Stomach smooth muscle (tissue), 2 donors: ENCODE measurements around the gene CUL9.

Experiments
- H3K27ac ChIP-seq: one replicate; pipeline ENCODE4 v1.7.0; 2013; ENCODE audit warnings: mild to moderate bottlenecking, low read length, inconsistent platforms
- H3K27me3 ChIP-seq, 2 donors: one replicate each; pipeline ENCODE4 v1.7.0; 2013; ENCODE audit warnings: low read length in 2 of 2; ENCODE audit not compliant: insufficient read depth in 2 of 2, control insufficient read depth in 1 of 2
- H3K36me3 ChIP-seq, 2 donors: one replicate each; pipeline ENCODE4 v1.7.0; 2013; ENCODE audit warnings: low read length in 2 of 2; ENCODE audit not compliant: control insufficient read depth in 2 of 2, insufficient read depth in 2 of 2
- H3K4me1 ChIP-seq: one replicate; pipeline ENCODE4 v1.7.0; 2013; ENCODE audit warnings: low read length; ENCODE audit not compliant: control insufficient read depth, insufficient read depth
- H3K4me3 ChIP-seq, 2 donors: one replicate each; pipeline ENCODE4 v1.7.0; 2013; ENCODE audit warnings: low read length in 2 of 2
- H3K9ac ChIP-seq, 2 donors: one replicate each; pipeline ENCODE4 v1.7.0; 2013; ENCODE audit warnings: low read length in 2 of 2, mild to moderate bottlenecking in 1 of 2
- H3K9me3 ChIP-seq, 2 donors: one replicate each; pipeline ENCODE4 v1.7.0; 2013; ENCODE audit warnings: low read length in 2 of 2; ENCODE audit not compliant: control insufficient read depth in 2 of 2
- donor health status: healthy.
- donor health status: Pancreatic carcinoma.

The CUL9 gene

GRCh38 chr6:43184268-43184985, 2.4 kb downstream of the CUL9 start:
- no peaks in the 10 kb centered on the region for H3K9me3 ChIP-seq
- no peaks in the 10 kb centered on the region for H3K27me3 ChIP-seq
- peaks cover 19 to 44% of the 10 kb centered on the region in 2 donors for H3K36me3 ChIP-seq
- no peak overlapping the region for H3K27ac ChIP-seq
- H3K4me1 ChIP-seq = peaks cover 25% of the 10 kb centered on the region
- no peak overlapping the region for H3K4me3 ChIP-seq
- no peak overlapping the region for H3K9ac ChIP-seq

- Histone ChIP-seq H3K36me3 (peaks cover 18 to 43% of the 10 kb centered on the region in 2 donors), H3K4me1 (peaks cover 25% of the 10 kb centered on the region), H3K27ac (no peak overlapping the region), H3K9me3 (no peaks in the 10 kb centered on the region), H3K4me3 (no peak overlapping the region), H3K27me3 (no peaks in the 10 kb centered on the region), H3K9ac (no peak overlapping the region)
Measured at GRCh38 chr6:43185391-43185985, 3.5 kb downstream of the CUL9 start.

DNA sequence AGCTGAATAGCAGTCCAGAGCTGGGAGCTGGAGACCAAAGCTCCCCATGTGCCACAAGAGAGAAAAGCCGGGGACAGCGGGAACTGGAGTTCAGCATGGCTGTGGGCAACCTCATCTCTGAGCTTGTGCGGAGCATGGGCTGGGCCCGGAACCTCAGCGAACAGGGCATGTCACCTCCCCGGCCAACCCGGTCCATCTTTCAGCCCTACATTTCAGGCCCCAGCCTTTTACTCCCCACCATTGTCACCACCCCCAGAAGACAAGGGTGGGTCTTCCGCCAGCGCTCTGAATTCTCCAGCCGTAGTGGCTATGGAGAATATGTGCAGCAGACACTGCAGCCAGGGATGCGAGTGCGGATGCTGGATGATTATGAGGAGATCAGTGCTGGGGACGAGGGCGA, 4.0 kb downstream of the CUL9 start:
- Histone ChIP-seq H3K27ac (no peak overlapping the region), H3K36me3 (peaks cover 18 to 39% of the 10 kb centered on the region in 2 donors), H3K4me1 (peaks cover 23% of the 10 kb centered on the region), H3K4me3 (no peak overlapping the region), H3K9ac (no peak overlapping the region), H3K9me3 (no peaks in the 10 kb centered on the region), H3K27me3 (no peaks in the 10 kb centered on the region)

GRCh38 chr6:43186706-43187105, 4.7 kb downstream of the CUL9 start:
- peaks cover 18 to 38% of the 10 kb centered on the region in 2 donors for H3K36me3 ChIP-seq
- no peak overlapping the region for H3K27ac ChIP-seq

GRCh38 chr6:43187821-43188220, 5.8 kb downstream of the CUL9 start:
- Histone ChIP-seq H3K9me3 (no peaks in the 10 kb centered on the region), H3K27ac (no peak overlapping the region), H3K9ac (no peak overlapping the region), H3K27me3 (no peaks in the 10 kb centered on the region), H3K36me3 (peaks cover 20 to 40% of the 10 kb centered on the region in 2 donors), H3K4me1 (peaks cover 11% of the 10 kb centered on the region), H3K4me3 (no peak overlapping the region)

More at GRCh38 chr6:43186706-43187105, 4.7 kb downstream of the CUL9 start:
- H3K4me1 ChIP-seq = peaks cover 18% of the 10 kb centered on the region
- H3K9ac ChIP-seq = no peak overlapping the region
- H3K27me3 ChIP-seq = no peaks in the 10 kb centered on the region
- no peak overlapping the region for H3K4me3 ChIP-seq
- no peaks in the 10 kb centered on the region for H3K9me3 ChIP-seq

- H3K9ac ChIP-seq = no peak overlapping the region
- no peak overlapping the region for H3K4me3 ChIP-seq
- peaks cover 25 to 40% of the 10 kb centered on the region in 2 donors for H3K36me3 ChIP-seq
- H3K27ac ChIP-seq = no peak overlapping the region
- H3K27me3 ChIP-seq = no peaks in the 10 kb centered on the region
- H3K4me1 ChIP-seq = peaks cover 5% of the 10 kb centered on the region
- no peaks in the 10 kb centered on the region for H3K9me3 ChIP-seq
Measured at GRCh38 chr6:43188426-43188825, 6.4 kb downstream of the CUL9 start.

DNA sequence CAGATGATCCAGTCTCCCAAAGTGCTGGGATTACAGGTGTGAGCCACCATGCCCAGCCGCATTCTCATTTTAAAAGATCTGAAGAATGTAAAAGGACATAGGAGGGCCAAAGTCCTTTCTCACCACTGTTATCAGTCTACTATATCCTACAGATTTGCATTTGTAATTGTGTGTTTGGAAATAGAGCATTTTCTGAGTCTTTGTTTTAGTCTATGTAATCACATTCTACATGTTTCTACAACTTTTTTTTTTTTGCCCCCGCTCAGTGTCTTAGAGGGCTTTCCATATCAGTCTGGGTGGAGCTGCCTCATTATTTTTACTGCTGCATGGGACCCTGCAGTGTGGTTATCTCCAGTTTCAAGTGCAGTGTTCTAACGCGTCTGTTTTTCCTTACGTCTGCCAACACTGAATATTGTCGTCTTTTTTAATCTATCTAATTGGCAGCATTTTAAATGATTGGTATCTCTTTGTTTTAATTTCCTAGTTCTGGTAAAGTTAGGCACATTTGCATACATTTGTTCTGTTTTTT, 7.8 kb downstream of the CUL9 start:
- Histone ChIP-seq H3K9me3 (no peaks in the 10 kb centered on the region), H3K4me1 (no peaks in the 10 kb centered on the region), H3K9ac (no peak overlapping the region), H3K36me3 (peaks cover 27 to 41% of the 10 kb centered on the region in 2 donors), H3K27me3 (no peaks in the 10 kb centered on the region), H3K27ac (no peak overlapping the region), H3K4me3 (no peak overlapping the region)

DNA sequence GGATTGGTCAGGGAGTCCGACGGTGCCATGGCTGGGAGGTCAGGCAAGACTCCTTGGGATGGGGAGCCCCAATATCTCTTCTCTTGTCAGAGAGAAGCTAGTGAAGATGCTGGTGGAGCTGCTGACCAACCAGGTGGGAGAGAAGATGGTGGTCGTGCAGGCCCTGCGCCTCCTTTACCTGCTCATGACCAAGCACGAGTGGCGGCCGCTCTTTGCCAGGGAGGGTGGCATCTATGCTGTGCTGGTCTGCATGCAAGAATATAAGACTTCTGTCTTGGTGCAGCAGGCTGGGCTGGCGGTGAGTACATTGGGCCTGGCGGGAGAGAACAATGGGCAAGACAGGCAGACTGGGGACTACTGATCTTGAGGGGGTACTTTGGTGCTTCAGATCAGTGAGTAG, 10.9 kb downstream of the CUL9 start:
- Histone ChIP-seq H3K27me3 (no peaks in the 10 kb centered on the region), H3K36me3 (peaks cover 19 to 37% of the 10 kb centered on the region in 2 donors), H3K9me3 (no peaks in the 10 kb centered on the region), H3K27ac (no peak overlapping the region), H3K4me3 (no peak overlapping the region), H3K4me1 (no peaks in the 10 kb centered on the region), H3K9ac (no peak overlapping the region)

DNA sequence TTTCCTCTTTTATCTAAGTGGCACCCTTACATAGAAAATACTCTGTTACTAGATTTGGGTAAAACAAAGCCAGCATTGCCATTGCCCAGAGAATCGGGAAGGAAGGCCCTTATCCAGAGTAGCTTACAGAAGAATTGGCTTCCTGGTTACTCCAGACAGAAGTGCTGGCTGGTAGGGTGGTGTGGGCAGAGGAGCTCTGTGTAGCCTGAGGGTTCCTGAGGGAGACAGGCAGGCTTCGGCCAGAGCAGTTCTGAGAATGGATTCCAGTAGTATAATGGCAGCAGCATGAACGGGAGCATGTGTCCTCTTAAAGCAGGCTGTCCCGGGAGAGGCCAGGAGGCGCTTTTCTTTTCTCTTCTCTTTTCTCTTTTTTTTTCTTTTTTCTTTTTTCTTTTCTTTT, 11.9 kb downstream of the CUL9 start:
- no peak overlapping the region for H3K9ac ChIP-seq
- no peaks in the 10 kb centered on the region for H3K4me1 ChIP-seq
- H3K27me3 ChIP-seq = no peaks in the 10 kb centered on the region
- no peak overlapping the region for H3K4me3 ChIP-seq
- H3K9me3 ChIP-seq = no peaks in the 10 kb centered on the region
- peaks cover 22 to 28% of the 10 kb centered on the region in 2 donors for H3K36me3 ChIP-seq
- H3K27ac ChIP-seq = no peak overlapping the region

DNA sequence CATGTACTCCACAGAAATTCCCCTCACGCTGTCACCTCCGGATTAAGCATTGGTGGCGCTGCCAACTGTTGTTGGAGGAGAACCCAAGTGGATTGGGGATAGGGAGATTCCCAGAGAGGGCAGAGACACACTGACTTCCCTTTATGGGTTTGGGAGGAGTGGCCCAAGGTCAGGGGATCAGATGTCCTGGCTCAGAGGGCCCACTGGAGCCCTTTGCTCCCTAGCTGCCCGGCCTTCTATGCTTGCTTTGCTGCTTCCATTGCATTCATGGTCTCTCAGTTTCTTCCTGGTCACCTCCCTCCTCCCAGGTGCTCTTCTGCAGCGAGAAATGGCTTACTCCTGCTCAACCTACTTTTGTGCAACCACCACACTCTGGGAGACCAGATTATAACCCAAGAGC, 14.3 kb downstream of the CUL9 start:
- H3K27me3 ChIP-seq = no peaks in the 10 kb centered on the region
- no peaks in the 10 kb centered on the region for H3K9me3 ChIP-seq
- no peak overlapping the region for H3K9ac ChIP-seq
- H3K27ac ChIP-seq = no peak overlapping the region
- H3K36me3 ChIP-seq = peaks cover 35 to 45% of the 10 kb centered on the region in 2 donors
- H3K4me1 ChIP-seq = no peaks in the 10 kb centered on the region
- no peak overlapping the region for H3K4me3 ChIP-seq

GRCh38 chr6:43199912-43200311, 17.9 kb downstream of the CUL9 start:
- Histone ChIP-seq H3K9ac (no peak overlapping the region), H3K4me1 (no peaks in the 10 kb centered on the region), H3K27ac (no peak overlapping the region), H3K4me3 (no peak overlapping the region), H3K36me3 (peaks cover 34 to 48% of the 10 kb centered on the region in 2 donors), H3K9me3 (no peaks in the 10 kb centered on the region), H3K27me3 (no peaks in the 10 kb centered on the region)
